ENCODE results near the gene KIR3DL1.
"Not testable (repeated sequence)": the region's sequence is repeated elsewhere in the genome, so short reads cannot be mapped to it uniquely, and the experiment has no call there.

KIR3DL1 gene

GRCh38 chr19:54792814-54793213 lies 23.5 kb upstream of the KIR3DL1 start:
- intact Hi-C loops (cut with micrococcal nuclease), result no loop called here
- H3K4me1 Mint-ChIP-seq (ENCODE audit: low read depth), result peaks cover 19% of the 10 kb centered on the region

GRCh38 chr19:54795758-54796157 lies 20.5 kb upstream of the KIR3DL1 start:
- no peak overlapping the region for H3K4me3 Mint-ChIP-seq
- H3K27ac Mint-ChIP-seq, result no peak overlapping the region
- H3K36me3 Mint-ChIP-seq (ENCODE audit: low read depth), result no peaks in the 10 kb centered on the region
- peaks cover 6% of the 10 kb centered on the region for H3K4me1 Mint-ChIP-seq (ENCODE audit: low read depth)
- intact Hi-C loops (cut with micrococcal nuclease), result no loop called here
- H3K27me3 Mint-ChIP-seq, result no peaks in the 10 kb centered on the region
- H3K9me3 Mint-ChIP-seq, result peaks cover 6% of the 10 kb centered on the region

More at GRCh38 chr19:54792814-54793213, 23.5 kb upstream of the KIR3DL1 start:
- Mint-ChIP-seq H3K36me3 (ENCODE audit: low read depth) (no peaks in the 10 kb centered on the region), H3K4me3 (peak overlapping the region; percentile 63), H3K27me3 (no peaks in the 10 kb centered on the region), H3K9me3 (no peaks in the 10 kb centered on the region), H3K27ac (peak overlapping the region; percentile 48)

- peaks cover 20% of the 10 kb centered on the region for H3K27me3 Mint-ChIP-seq
- intact Hi-C loops (cut with micrococcal nuclease), result no loop called here
- H3K4me1 Mint-ChIP-seq (ENCODE audit: low read depth), result peaks cover 6% of the 10 kb centered on the region
- no peak within 1 kb of the TSS for H3K27ac Mint-ChIP-seq
- H3K36me3 Mint-ChIP-seq (ENCODE audit: low read depth), result no peaks in the 10 kb centered on the region
- no peak within 1 kb of the TSS for H3K4me3 Mint-ChIP-seq
- peaks cover 6% of the 10 kb centered on the region for H3K9me3 Mint-ChIP-seq
Measured at GRCh38 chr19:54803410-54803809, 12.9 kb upstream of the KIR3DL1 start, which contains the start of gene KIR2DL4. TSS of gene KIR2DL4 (plus strand) at chr19:54803610. CDS start at chr19:54803652, 42 bp downstream.

- Mint-ChIP-seq H3K27me3 (peaks cover 26% of the 10 kb centered on the region), H3K4me1 (ENCODE audit: low read depth) (peaks cover 6% of the 10 kb centered on the region), H3K27ac (no peak overlapping the region), H3K9me3 (peaks cover 6% of the 10 kb centered on the region), H3K36me3 (ENCODE audit: low read depth) (no peaks in the 10 kb centered on the region), H3K4me3 (no peak overlapping the region)
- intact Hi-C loops (cut with micrococcal nuclease), result no loop called here
Measured at GRCh38 chr19:54804101-54804500, 12.2 kb upstream of the KIR3DL1 start.

GRCh38 chr19:54804571-54804970 lies 11.7 kb upstream of the KIR3DL1 start:
- Mint-ChIP-seq H3K27me3 (peaks cover 27% of the 10 kb centered on the region), H3K27ac (no peak overlapping the region), H3K4me3 (no peak overlapping the region), H3K36me3 (ENCODE audit: low read depth) (no peaks in the 10 kb centered on the region), H3K9me3 (peaks cover 2% of the 10 kb centered on the region), H3K4me1 (ENCODE audit: low read depth) (peaks cover 6% of the 10 kb centered on the region)
- intact Hi-C loops (cut with micrococcal nuclease), result no loop called here

- intact Hi-C loops (cut with micrococcal nuclease), result no loop called here
- Mint-ChIP-seq H3K27me3 (peaks cover 30% of the 10 kb centered on the region), H3K27ac (no peak overlapping the region), H3K9me3 (no peaks in the 10 kb centered on the region), H3K4me1 (ENCODE audit: low read depth) (peaks cover 6% of the 10 kb centered on the region), H3K4me3 (no peak overlapping the region), H3K36me3 (ENCODE audit: low read depth) (no peaks in the 10 kb centered on the region)
Measured at GRCh38 chr19:54805665-54806515, 10.4 kb upstream of the KIR3DL1 start.

- H3K9me3 Mint-ChIP-seq, result peaks cover under 1% of the 10 kb centered on the region
- H3K27me3 Mint-ChIP-seq, result peaks cover 30% of the 10 kb centered on the region
- no peak overlapping the region for H3K27ac Mint-ChIP-seq
- no peak overlapping the region for H3K4me3 Mint-ChIP-seq
- intact Hi-C loops (cut with micrococcal nuclease), result no loop called here
- peaks cover 6% of the 10 kb centered on the region for H3K4me1 Mint-ChIP-seq (ENCODE audit: low read depth)
- no peaks in the 10 kb centered on the region for H3K36me3 Mint-ChIP-seq (ENCODE audit: low read depth)
Measured at GRCh38 chr19:54806516-54806838, 9.8 kb upstream of the KIR3DL1 start.

- intact Hi-C loops (cut with micrococcal nuclease); H3K4me3 Mint-ChIP-seq; H3K36me3 Mint-ChIP-seq (ENCODE audit: low read depth); H3K27ac Mint-ChIP-seq: not testable (repeated sequence)
- peaks cover 14% of the 10 kb centered on the region for H3K9me3 Mint-ChIP-seq
- peaks cover 25% of the 10 kb centered on the region for H3K27me3 Mint-ChIP-seq
- H3K4me1 Mint-ChIP-seq (ENCODE audit: low read depth), result peaks cover 12% of the 10 kb centered on the region
Measured at GRCh38 chr19:54814571-54814970, 1.7 kb upstream of the KIR3DL1 start.

GRCh38 chr19:54817670-54818536 lies 1.6 kb downstream of the KIR3DL1 start:
- peaks cover 26% of the 10 kb centered on the region for H3K27me3 Mint-ChIP-seq
- H3K4me3 Mint-ChIP-seq, result no peak overlapping the region
- H3K9me3 Mint-ChIP-seq, result no peaks in the 10 kb centered on the region
- intact Hi-C loops (cut with micrococcal nuclease), result no loop called here
- H3K27ac Mint-ChIP-seq, result no peak overlapping the region
- no peaks in the 10 kb centered on the region for H3K36me3 Mint-ChIP-seq (ENCODE audit: low read depth)
- peaks cover 13% of the 10 kb centered on the region for H3K4me1 Mint-ChIP-seq (ENCODE audit: low read depth)

- H3K4me3 Mint-ChIP-seq; H3K9me3 Mint-ChIP-seq; intact Hi-C loops (cut with micrococcal nuclease); H3K27ac Mint-ChIP-seq; H3K36me3 Mint-ChIP-seq (ENCODE audit: low read depth): not testable (repeated sequence)
- Mint-ChIP-seq H3K4me1 (ENCODE audit: low read depth) (peaks cover 30% of the 10 kb centered on the region), H3K27me3 (peaks cover 12% of the 10 kb centered on the region)
Measured at GRCh38 chr19:54824416-54824815, 8.1 kb downstream of the KIR3DL1 start.

- peaks cover 32% of the 10 kb centered on the region for H3K4me1 Mint-ChIP-seq (ENCODE audit: low read depth)
- H3K4me3 Mint-ChIP-seq; H3K9me3 Mint-ChIP-seq; intact Hi-C loops (cut with micrococcal nuclease); H3K27ac Mint-ChIP-seq; H3K36me3 Mint-ChIP-seq (ENCODE audit: low read depth); H3K27me3 Mint-ChIP-seq: not testable (repeated sequence)
Measured at GRCh38 chr19:54825326-54825725, 9.1 kb downstream of the KIR3DL1 start.

- H3K36me3 Mint-ChIP-seq (ENCODE audit: low read depth); H3K27me3 Mint-ChIP-seq; H3K4me3 Mint-ChIP-seq; intact Hi-C loops (cut with micrococcal nuclease); H3K27ac Mint-ChIP-seq; H3K9me3 Mint-ChIP-seq: not testable (repeated sequence)
- peaks cover 34% of the 10 kb centered on the region for H3K4me1 Mint-ChIP-seq (ENCODE audit: low read depth)
Measured at GRCh38 chr19:54828064-54828463, 11.8 kb downstream of the KIR3DL1 start.

GRCh38 chr19:54832496-54832895 lies 16.2 kb downstream of the KIR3DL1 start, which contains the start of gene KIR2DS4:
TSS of gene KIR2DS4 (plus strand) at chr19:54832676.
- H3K4me3 Mint-ChIP-seq; intact Hi-C loops (cut with micrococcal nuclease); H3K36me3 Mint-ChIP-seq (ENCODE audit: low read depth); H3K9me3 Mint-ChIP-seq; H3K27ac Mint-ChIP-seq: not testable (repeated sequence)
- Mint-ChIP-seq H3K4me1 (ENCODE audit: low read depth) (peaks cover 20% of the 10 kb centered on the region), H3K27me3 (peaks cover 10% of the 10 kb centered on the region)

GRCh38 chr19:54835126-54835525 lies 18.9 kb downstream of the KIR3DL1 start:
- H3K4me1 Mint-ChIP-seq (ENCODE audit: low read depth), result peaks cover 16% of the 10 kb centered on the region
- H3K4me3 Mint-ChIP-seq; H3K9me3 Mint-ChIP-seq; H3K27ac Mint-ChIP-seq; H3K36me3 Mint-ChIP-seq (ENCODE audit: low read depth); intact Hi-C loops (cut with micrococcal nuclease): not testable (repeated sequence)
- H3K27me3 Mint-ChIP-seq, result peaks cover 19% of the 10 kb centered on the region
